ENCODE data around the gene SMAD4. TPM values are rescaled to one million over a fixed set of nuclear protein-coding genes. Genes with fewer than 3 reads are reported as not detected.
A peak's percentile ranks its signal among the peaks of the same experiment; 100 is the strongest.

Gene SMAD4
- total RNA-seq, 2 experiments from 2014 or later: 57.2 to 59.5 TPM

DNA sequence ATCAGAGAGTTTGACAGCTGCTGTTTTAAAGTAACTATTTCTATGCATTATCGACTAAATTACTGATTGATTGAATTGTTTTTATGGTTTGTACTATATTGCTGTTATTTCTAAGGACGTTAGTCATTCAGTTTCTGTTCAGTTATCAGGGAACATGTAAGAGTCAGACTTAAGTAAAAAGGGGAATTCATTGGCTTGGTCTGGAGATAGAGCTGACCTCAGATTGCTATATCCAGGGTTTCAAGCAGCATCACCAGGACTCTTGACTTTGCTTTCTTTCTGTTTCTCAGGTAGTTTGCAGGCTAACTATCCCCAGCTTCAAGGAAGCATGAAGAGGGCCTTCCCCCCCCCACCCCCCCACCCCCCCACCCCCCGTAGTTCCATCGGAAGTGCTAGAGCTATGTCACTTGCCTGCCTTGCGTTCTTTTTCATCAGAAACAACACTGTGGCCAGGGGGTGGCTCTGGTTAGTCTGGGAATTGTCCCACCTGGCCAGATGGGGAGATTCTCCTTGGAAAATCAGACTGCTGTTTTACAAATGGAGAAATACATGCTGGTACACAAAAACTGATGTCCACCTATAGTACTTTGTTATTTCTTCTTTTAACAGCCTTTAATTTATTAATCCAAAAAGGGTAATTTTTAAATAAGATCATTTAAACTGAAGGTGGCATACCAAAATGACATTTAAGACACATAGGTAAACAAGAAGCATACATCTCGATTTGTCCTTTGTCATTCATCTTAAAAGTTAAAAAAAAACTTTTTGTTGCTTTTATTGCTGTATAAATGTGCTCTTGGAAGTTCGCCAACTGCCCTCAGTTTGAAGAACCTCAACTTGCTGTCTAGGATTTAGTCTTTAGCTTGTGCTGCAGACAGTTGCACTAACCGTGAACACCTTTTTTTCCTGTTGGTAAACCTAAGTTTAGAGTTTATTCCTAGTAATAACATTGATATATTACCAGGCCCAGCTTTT lies 9.4 kb downstream of the SMAD4 start:
- DNase-seq: no peak
- Mint-ChIP-seq H3K36me3 (peaks cover 18% of the 10 kb centered on the region), H3K4me3 (no peak overlapping the region), H3K4me1 (peaks cover 75% of the 10 kb centered on the region), H3K9me3 (no peaks in the 10 kb centered on the region), H3K27me3 (no peaks in the 10 kb centered on the region), H3K27ac (peak overlapping the region; percentile 49)

DNA sequence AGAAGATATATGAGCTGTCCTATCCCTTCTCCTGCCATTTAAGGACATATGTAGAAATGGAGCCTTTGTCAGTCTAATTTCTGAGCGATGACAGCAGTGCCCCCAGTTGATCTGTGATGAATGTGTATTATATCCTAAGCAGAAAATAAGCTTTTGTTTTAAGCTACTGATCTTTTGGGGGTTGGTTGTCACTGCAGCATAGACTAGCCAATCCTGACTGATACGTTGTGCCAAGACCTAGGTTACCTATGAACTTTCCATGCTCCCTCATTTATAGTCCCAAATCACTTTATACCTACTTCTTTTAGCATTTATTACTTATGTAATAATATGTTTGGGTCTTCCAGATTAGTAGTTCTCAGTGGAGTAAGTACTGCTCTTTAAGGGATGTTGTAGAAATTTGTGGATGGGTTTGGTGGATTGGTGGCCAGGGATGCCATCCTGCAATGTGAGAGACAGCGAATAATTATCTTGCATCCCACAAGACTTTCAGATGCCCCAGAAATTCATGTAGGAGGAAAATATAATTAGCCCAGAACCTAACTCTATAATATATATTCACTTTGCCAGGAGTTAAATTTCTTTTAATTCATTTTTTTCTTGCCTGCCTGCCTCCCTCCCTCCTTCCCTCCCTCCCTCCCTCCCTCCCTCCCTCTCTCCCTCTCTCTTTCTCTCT lies 11.8 kb downstream of the SMAD4 start:
- no peaks in the 10 kb centered on the region for H3K27me3 Mint-ChIP-seq
- no peaks in the 10 kb centered on the region for H3K9me3 Mint-ChIP-seq
- no peak for DNase-seq
- H3K4me1 Mint-ChIP-seq: peaks cover 69% of the 10 kb centered on the region
- H3K36me3 Mint-ChIP-seq: peaks cover 6% of the 10 kb centered on the region
- H3K27ac Mint-ChIP-seq: no peak overlapping the region
- H3K4me3 Mint-ChIP-seq: no peak overlapping the region

GRCh38 chr18:51044928-51045585 lies 15.0 kb downstream of the SMAD4 start:
- no peak overlapping the region for H3K27ac Mint-ChIP-seq

GRCh38 chr18:51048190-51048589 lies 18.2 kb downstream of the SMAD4 start:
- no peak overlapping the region for H3K27ac Mint-ChIP-seq
- no peaks in the 10 kb centered on the region for H3K9me3 Mint-ChIP-seq
- H3K4me1 Mint-ChIP-seq: peaks cover 33% of the 10 kb centered on the region
- no peaks in the 10 kb centered on the region for H3K27me3 Mint-ChIP-seq
- no peak for DNase-seq
- no peak overlapping the region for H3K4me3 Mint-ChIP-seq
- H3K36me3 Mint-ChIP-seq: peaks cover 16% of the 10 kb centered on the region

More at GRCh38 chr18:51044928-51045585, 15.0 kb downstream of the SMAD4 start:
- Mint-ChIP-seq H3K9me3 (no peaks in the 10 kb centered on the region), H3K4me3 (no peak overlapping the region), H3K27me3 (no peaks in the 10 kb centered on the region), H3K4me1 (peaks cover 46% of the 10 kb centered on the region), H3K36me3 (peaks cover 13% of the 10 kb centered on the region)
- DNase-seq: no peak

DNA sequence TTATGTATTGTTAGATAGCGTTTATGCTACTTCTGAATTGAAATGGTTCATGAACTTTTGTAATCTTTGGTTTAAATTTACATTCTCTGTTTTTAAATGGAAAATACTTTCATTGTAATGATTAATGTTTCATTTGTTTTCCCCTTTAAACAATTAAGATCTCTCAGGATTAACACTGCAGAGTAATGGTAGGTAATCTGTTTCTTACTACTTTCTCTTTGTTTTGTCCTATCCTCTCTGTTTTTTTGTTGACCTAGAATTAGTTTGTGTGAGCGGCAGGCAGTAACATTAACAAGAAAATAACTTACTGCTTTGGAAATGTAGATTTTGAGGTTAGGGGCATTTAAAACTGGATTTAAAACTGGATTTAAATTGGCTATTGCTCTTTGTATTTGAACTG lies 19.1 kb downstream of the SMAD4 start:
- Mint-ChIP-seq H3K4me1 (peaks cover 38% of the 10 kb centered on the region), H3K27ac (no peak overlapping the region), H3K9me3 (no peaks in the 10 kb centered on the region), H3K4me3 (no peak overlapping the region), H3K27me3 (no peaks in the 10 kb centered on the region), H3K36me3 (peaks cover 15% of the 10 kb centered on the region)
- no peak for DNase-seq

DNA sequence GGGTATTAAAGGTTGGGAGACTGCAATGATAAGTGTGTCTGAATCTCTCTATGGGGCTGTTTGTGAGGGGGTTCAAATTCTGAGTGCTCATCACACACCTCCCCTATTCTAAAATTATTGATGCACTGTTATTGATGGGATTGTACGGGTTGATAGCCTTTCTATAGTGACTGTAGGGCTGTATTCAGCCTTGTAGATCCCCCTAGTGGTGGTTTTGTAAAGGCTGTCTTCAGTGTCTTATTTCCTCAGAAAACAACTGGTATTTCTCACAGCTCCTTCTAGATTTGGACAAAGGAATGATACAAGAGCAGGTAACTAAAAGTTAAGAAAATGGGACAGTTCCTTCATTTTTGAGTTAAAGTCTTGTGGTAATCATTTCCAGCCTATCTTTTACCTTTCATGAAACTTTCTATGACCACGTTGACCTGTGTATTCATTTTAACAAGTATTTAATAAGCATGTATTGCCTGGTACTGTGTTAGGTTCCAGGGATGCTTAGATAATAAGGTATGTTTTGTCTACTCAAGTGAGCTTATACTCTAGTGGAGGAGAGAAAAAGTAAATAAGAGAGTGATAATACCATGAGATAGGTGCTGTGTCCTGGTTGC lies 21.2 kb downstream of the SMAD4 start:
- H3K27me3 Mint-ChIP-seq: no peaks in the 10 kb centered on the region
- no peak for DNase-seq
- no peak overlapping the region for H3K27ac Mint-ChIP-seq
- peaks cover 29% of the 10 kb centered on the region for H3K4me1 Mint-ChIP-seq
- peaks cover 17% of the 10 kb centered on the region for H3K36me3 Mint-ChIP-seq
- no peak overlapping the region for H3K4me3 Mint-ChIP-seq
- H3K9me3 Mint-ChIP-seq: no peaks in the 10 kb centered on the region

DNA sequence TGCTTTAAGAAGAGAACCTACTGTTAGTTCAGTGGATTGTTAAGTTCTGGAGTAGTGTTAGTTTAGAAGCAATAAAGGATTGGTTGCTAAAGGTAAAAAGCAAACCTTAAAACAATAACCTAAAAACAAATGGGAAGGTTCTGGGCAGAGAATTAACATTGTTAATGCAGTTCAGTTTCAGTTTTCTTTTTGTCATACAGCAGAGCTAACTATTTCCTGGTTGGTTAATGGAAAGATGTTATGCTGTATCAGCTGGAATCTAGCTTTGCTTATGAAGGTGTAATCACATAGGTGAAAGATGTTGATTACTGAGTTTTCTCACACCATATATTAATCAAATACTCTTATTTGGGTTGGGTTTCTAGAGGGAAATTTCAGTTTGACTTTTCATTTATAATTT lies 23.8 kb downstream of the SMAD4 start:
- DNase-seq: no peak
- peaks cover 13% of the 10 kb centered on the region for H3K36me3 Mint-ChIP-seq
- no peaks in the 10 kb centered on the region for H3K9me3 Mint-ChIP-seq
- H3K27me3 Mint-ChIP-seq: no peaks in the 10 kb centered on the region
- H3K27ac Mint-ChIP-seq: peak overlapping the region; percentile 89
- H3K4me1 Mint-ChIP-seq: peaks cover 33% of the 10 kb centered on the region
- H3K4me3 Mint-ChIP-seq: peak overlapping the region; percentile 22

- Mint-ChIP-seq H3K27ac (no peak overlapping the region), H3K27me3 (no peaks in the 10 kb centered on the region), H3K4me3 (no peak overlapping the region), H3K4me1 (peaks cover 30% of the 10 kb centered on the region), H3K36me3 (peaks cover 14% of the 10 kb centered on the region), H3K9me3 (no peaks in the 10 kb centered on the region)
- DNase-seq: no peak
Measured at GRCh38 chr18:51054764-51055163, 24.8 kb downstream of the SMAD4 start.

- H3K9me3 Mint-ChIP-seq: no peaks in the 10 kb centered on the region
- H3K4me1 Mint-ChIP-seq: peaks cover 10% of the 10 kb centered on the region
- peaks cover 21% of the 10 kb centered on the region for H3K36me3 Mint-ChIP-seq
- H3K27me3 Mint-ChIP-seq: no peaks in the 10 kb centered on the region
- H3K27ac Mint-ChIP-seq: no peak overlapping the region
- DNase-seq: no peak
- no peak overlapping the region for H3K4me3 Mint-ChIP-seq
Measured at GRCh38 chr18:51059969-51060368, 30.0 kb downstream of the SMAD4 start.

GRCh38 chr18:51064256-51064655 lies 34.2 kb downstream of the SMAD4 start:
- H3K36me3 Mint-ChIP-seq: peaks cover 28% of the 10 kb centered on the region
- H3K4me3 Mint-ChIP-seq: no peak overlapping the region
- peaks cover 3% of the 10 kb centered on the region for H3K4me1 Mint-ChIP-seq
- no peaks in the 10 kb centered on the region for H3K9me3 Mint-ChIP-seq
- no peak overlapping the region for H3K27ac Mint-ChIP-seq
- H3K27me3 Mint-ChIP-seq: no peaks in the 10 kb centered on the region
- DNase-seq: no peak

GRCh38 chr18:51066273-51066672 lies 36.3 kb downstream of the SMAD4 start:
- Mint-ChIP-seq H3K4me3 (no peak overlapping the region), H3K36me3 (peaks cover 38% of the 10 kb centered on the region), H3K27ac (no peak overlapping the region), H3K9me3 (no peaks in the 10 kb centered on the region), H3K27me3 (no peaks in the 10 kb centered on the region), H3K4me1 (peaks cover 13% of the 10 kb centered on the region)
- no peak for DNase-seq

DNA sequence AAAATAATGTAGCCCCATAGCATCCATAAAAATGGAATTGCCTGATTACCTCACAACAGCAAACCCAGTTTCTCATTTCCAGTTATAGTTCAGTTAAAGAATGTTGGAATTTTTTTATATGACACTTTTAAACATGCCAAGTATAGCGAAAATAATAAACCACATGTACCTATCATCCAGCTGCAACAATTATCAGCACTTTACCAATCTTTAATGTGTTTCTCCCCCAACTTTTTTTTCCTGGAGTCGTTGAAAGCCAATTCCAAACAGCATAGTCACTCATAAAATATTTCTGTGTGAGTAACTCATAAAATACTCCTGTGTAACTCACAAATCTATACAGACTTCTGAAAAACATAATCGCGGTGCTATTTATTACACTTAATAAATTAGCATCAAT lies 38.1 kb downstream of the SMAD4 start:
- Mint-ChIP-seq H3K4me3 (no peak overlapping the region), H3K36me3 (peaks cover 41% of the 10 kb centered on the region), H3K4me1 (peaks cover 18% of the 10 kb centered on the region), H3K9me3 (no peaks in the 10 kb centered on the region), H3K27me3 (no peaks in the 10 kb centered on the region), H3K27ac (no peak overlapping the region)
- DNase-seq: no peak

GRCh38 chr18:51069885-51070284 lies 39.9 kb downstream of the SMAD4 start:
- peaks cover 33% of the 10 kb centered on the region for H3K4me1 Mint-ChIP-seq
- no peak overlapping the region for H3K4me3 Mint-ChIP-seq
- H3K36me3 Mint-ChIP-seq: peaks cover 43% of the 10 kb centered on the region
- DNase-seq: no peak
- peak overlapping the region; percentile 18 for H3K27ac Mint-ChIP-seq
- no peaks in the 10 kb centered on the region for H3K27me3 Mint-ChIP-seq
- no peaks in the 10 kb centered on the region for H3K9me3 Mint-ChIP-seq

DNA sequence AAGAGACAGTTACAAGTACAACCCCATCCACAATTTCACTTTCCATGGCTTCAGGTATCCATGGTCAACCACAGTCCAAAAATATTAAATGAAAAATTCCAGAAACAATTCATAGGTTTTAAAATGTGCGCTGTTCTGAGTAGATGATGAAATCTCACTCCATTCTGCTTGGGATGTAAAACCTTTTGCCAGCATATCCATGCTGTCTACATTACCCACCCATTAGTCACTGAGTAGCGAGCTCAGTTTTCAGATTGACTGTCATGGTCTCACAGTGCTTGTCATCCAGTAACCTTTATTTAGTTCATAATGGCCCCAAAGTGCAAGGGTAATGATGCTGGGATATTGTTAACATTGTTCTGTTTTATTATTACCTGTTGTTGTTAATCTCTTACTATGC lies 40.5 kb downstream of the SMAD4 start:
- Mint-ChIP-seq H3K4me1 (peaks cover 34% of the 10 kb centered on the region), H3K4me3 (no peak overlapping the region), H3K27ac (no peak overlapping the region), H3K36me3 (peaks cover 40% of the 10 kb centered on the region), H3K9me3 (no peaks in the 10 kb centered on the region), H3K27me3 (no peaks in the 10 kb centered on the region)
- no peak for DNase-seq

Measured in activated naive CD8-positive, alpha-beta T cell treated with anti-CD3 and anti-CD28 coated beads for 36 hours (primary cell).